Gastrocnemius medialis (tissue), 4 donors: ENCODE results near the gene NRG2. TPM values are rescaled to one million over a fixed set of nuclear protein-coding genes. Genes with fewer than 3 reads are reported as not detected.

Experiments
- ATAC-seq, 2 donors: fragments of 150-250 bp; one replicate each; pipeline ENCODE4 v1.9.1; 2016
- DNase-seq, 2 donors: peaks; one replicate each; pipeline ENCODE4 v3.0.0-alpha.2; 2019
- H3K27ac ChIP-seq, 4 donors: fragments of 200-600 bp; sonication (generic); 1 replicate in 1 of 4; 2 replicates in 3 of 4; pipeline ENCODE4 v1.5.1; 2016 to 2018; ENCODE audit warnings: mild to moderate bottlenecking in 2 of 4, moderate library complexity in 1 of 4
- H3K27me3 ChIP-seq, 3 donors: fragments of 200-600 bp; sonication (generic) in 2 of 3; 1 replicate in 1 of 3; 2 replicates in 2 of 3; pipeline versions ENCODE4 v1.5.1 to v1.6.0; 2016 to 2019; ENCODE audit warnings: mild to moderate bottlenecking in 1 of 3, moderate library complexity in 1 of 3
- H3K36me3 ChIP-seq, 2 donors: fragments of 200-600 bp; sonication (generic) in 1 of 2; one replicate each; pipeline ENCODE4 v1.5.1; 2017 to 2018
- H3K4me1 ChIP-seq, 2 donors: fragments of 200-600 bp; sonication (generic) in 1 of 2; one replicate each; pipeline ENCODE4 v1.5.1; 2016 to 2017; ENCODE audit warnings: mild to moderate bottlenecking in 2 of 2
- H3K4me3 ChIP-seq, 4 donors: fragments of 200-600 bp; sonication (generic) in 3 of 4; 1 replicate in 1 of 4; 2 replicates in 3 of 4; pipeline ENCODE4 v1.5.1; 2016 to 2019; ENCODE audit warnings: mild to moderate bottlenecking in 2 of 4
- H3K9me3 ChIP-seq, 3 donors: fragments of 200-600 bp; sonication (generic) in 2 of 3; 1 replicate in 1 of 3; 2 replicates in 2 of 3; pipeline ENCODE4 v1.5.1; 2016 to 2019
- CTCF ChIP-seq, 5 experiments: fragments of 450-650 bp in 3 of 5; fragments of 200-600 bp in 2 of 5; sonication (generic) in 2 of 5; IDR thresholded peaks in 4 of 5; conservative IDR thresholded peaks in 1 of 5; 1 replicate in 4 of 5; 2 replicates in 1 of 5; pipeline ENCODE4 v1.5.1; 2016 to 2019; ENCODE audit warnings: antibody characterized with exemption in 5 of 5, mild to moderate bottlenecking in 3 of 5, moderate library complexity in 3 of 5
- POLR2A ChIP-seq, 2 donors: fragments of 450-650 bp; IDR thresholded peaks; one replicate each; pipeline ENCODE4 v1.6.1; 2017; ENCODE audit warnings: antibody characterized with exemption in 2 of 2, mild to moderate bottlenecking in 2 of 2, moderate library complexity in 2 of 2
- in situ Hi-C, 4 donors: fragments of 200-750 bp; cut with MboI; loops; one replicate each; pipeline versions ENCODE4 v1.15.0 to v1.8.0; 2017; ENCODE audit warnings: low sequenced_read_pairs in 4 of 4
- intact Hi-C: fragments of 100-400 bp; cut with DNase I; formaldehyde crosslinking; loops from one replicate; pipeline ENCODE4 v1.15.1; 2023; ENCODE audit warnings: low total_unique reads
- total RNA-seq, 4 donors: library from RNA; depleted of rRNA; stranded (reverse); fragments of >200 nt; gene quantifications; one replicate each; pipeline versions ENCODE4 v1.1.0 to v1.2.3, GENCODE V29; 2016

The NRG2 gene
- total RNA-seq, 4 donors from 2014 or later: 10.3 to 28.8 (median 20.0) TPM

- ATAC-seq (no peak), DNase-seq (no peak)
- no peak for TF ChIP-seq POLR2A (IDR thresholded peaks at IDR 0.05)
- no peak for TF ChIP-seq CTCF (IDR thresholded peaks at IDR 0.05 in 4 of 5, conservative IDR thresholded peaks at IDR 0.05 in 1 of 5)
- Histone ChIP-seq H3K27me3 (no peaks in the 10 kb centered on the region), H3K27ac (no peak overlapping the region), H3K9me3 (no peaks in the 10 kb centered on the region), H3K4me1 (peaks cover 4 to 6% of the 10 kb centered on the region in 2 donors), H3K36me3 (no peaks in the 10 kb centered on the region), H3K4me3 (no peak overlapping the region)
- intact Hi-C loops (no loop called here), in situ Hi-C loops (no loop called here)
These were observed 147.5 kb downstream of the NRG2 start for GRCh38 chr5:139895647-139896046.

- no peaks in the 10 kb centered on the region for H3K27me3 ChIP-seq
- no peaks in the 10 kb centered on the region for H3K36me3 ChIP-seq
- H3K4me1 ChIP-seq: peaks cover 4 to 6% of the 10 kb centered on the region in 2 donors
- TF ChIP-seq CTCF (IDR thresholded peaks at IDR 0.05 in 4 of 5, conservative IDR thresholded peaks at IDR 0.05 in 1 of 5): no peak
- no peak for TF ChIP-seq POLR2A (IDR thresholded peaks at IDR 0.05)
- intact Hi-C loops (no loop called here), in situ Hi-C loops (no loop called here)
- no peak overlapping the region for H3K27ac ChIP-seq
- H3K9me3 ChIP-seq: no peaks in the 10 kb centered on the region
- DNase-seq: no peak
- no peak overlapping the region for H3K4me3 ChIP-seq
- no peak for ATAC-seq
These were observed 148.1 kb downstream of the NRG2 start for GRCh38 chr5:139895046-139895445.

- no peak for ATAC-seq
- peaks cover 4 to 6% of the 10 kb centered on the region in 2 donors for H3K4me1 ChIP-seq
- H3K9me3 ChIP-seq: no peaks in the 10 kb centered on the region
- no peaks in the 10 kb centered on the region for H3K27me3 ChIP-seq
- H3K27ac ChIP-seq: no peak overlapping the region
- no peaks in the 10 kb centered on the region for H3K36me3 ChIP-seq
- DNase-seq: no peak
- intact Hi-C loops (no loop called here), in situ Hi-C loops (no loop called here)
- TF ChIP-seq POLR2A (IDR thresholded peaks at IDR 0.05) (no peak), CTCF (IDR thresholded peaks at IDR 0.05 in 4 of 5, conservative IDR thresholded peaks at IDR 0.05 in 1 of 5) (no peak)
- H3K4me3 ChIP-seq: no peak overlapping the region
These were observed 149.2 kb downstream of the NRG2 start for GRCh38 chr5:139893873-139894272.

- H3K4me3 ChIP-seq: no peak overlapping the region
- peaks cover 4 to 6% of the 10 kb centered on the region in 2 donors for H3K4me1 ChIP-seq
- H3K27ac ChIP-seq: no peak overlapping the region
- in situ Hi-C loops: no loop called here
- ATAC-seq: no peak
- DNase-seq: no peak
- TF ChIP-seq POLR2A (IDR thresholded peaks at IDR 0.05): no peak
- no peak for TF ChIP-seq CTCF (IDR thresholded peaks at IDR 0.05 in 4 of 5, conservative IDR thresholded peaks at IDR 0.05 in 1 of 5)
- no peaks in the 10 kb centered on the region for H3K9me3 ChIP-seq
- intact Hi-C loops: loop anchor here (10.0 kb wide), 1 partner anchor 155 kb away; the partner anchor contains the start of gene NRG2
- peaks cover 0 to 14% of the 10 kb centered on the region in 2 donors for H3K36me3 ChIP-seq
- H3K27me3 ChIP-seq: no peaks in the 10 kb centered on the region
These were observed 153.7 kb downstream of the NRG2 start for GRCh38 chr5:139889410-139889809.

- TF ChIP-seq POLR2A (IDR thresholded peaks at IDR 0.05): no peak
- TF ChIP-seq CTCF (IDR thresholded peaks at IDR 0.05 in 4 of 5, conservative IDR thresholded peaks at IDR 0.05 in 1 of 5): no peak
- Histone ChIP-seq H3K4me3 (no peak overlapping the region), H3K9me3 (no peaks in the 10 kb centered on the region), H3K27ac (no peak overlapping the region), H3K36me3 (peaks cover 0 to 14% of the 10 kb centered on the region in 2 donors), H3K27me3 (no peaks in the 10 kb centered on the region), H3K4me1 (peaks cover 12 to 16% of the 10 kb centered on the region in 2 donors)
- ATAC-seq (no peak), DNase-seq (no peak)
- in situ Hi-C loops: no loop called here
- intact Hi-C loops: loop anchor here (10.0 kb wide), 1 partner anchor 156 kb away; the partner anchor contains the start of gene NRG2
These were observed 154.7 kb downstream of the NRG2 start for GRCh38 chr5:139888370-139888769.
